T-helper 1 cell treated with Interleukin-12 subunit alpha and Interleukin-12 subunit beta and Interleukin-4 antibody, amounts not matched to agents 30 ng/mL and 1 ng/mL, for 36 hours (primary cell): ENCODE data around the gene ACBD5. TPM values are rescaled to one million over a fixed set of nuclear protein-coding genes. Genes with fewer than 3 reads are reported as not detected.
"Not testable (repeated sequence)": the region's sequence is repeated elsewhere in the genome, so short reads cannot be mapped to it uniquely, and the experiment has no call there.

Experiments used
- intact Hi-C: fragments of 100-400 bp; cut with micrococcal nuclease; formaldehyde crosslinking; loops from one replicate; pipeline ENCODE4 v1.15.1; 2024
- total RNA-seq: library from RNA; stranded (reverse); gene quantifications from 2 replicates; pipeline ENCODE4 v1.2.3, GENCODE V29; 2022

Gene ACBD5
- total RNA-seq, 1 donor from 2014 or later: 18.2 TPM

- intact Hi-C loops: loop anchor here (1.0 to 5.0 kb wide), 16 partner anchors 15 to 1290 kb away; partner anchors contain the start of genes MPP7, PDSS1, RAB18 and WAC
Measured at GRCh38 chr10:27241652-27242472, 1.3 kb upstream of the ACBD5 start.

- intact Hi-C loops: loop anchor here (2.0 to 5.0 kb wide), 10 partner anchors 46 to 1291 kb away; partner anchors contain the start of gene WAC
Measured at GRCh38 chr10:27241010-27241651, 534 bp upstream of the ACBD5 start.

GRCh38 chr10:27237531-27237930 is 3.1 kb downstream of the ACBD5 start:
- intact Hi-C loops: not testable (repeated sequence)

- intact Hi-C loops: not testable (repeated sequence)
Measured at GRCh38 chr10:27236589-27237128, 3.9 kb downstream of the ACBD5 start.

GRCh38 chr10:27235706-27236105 is 4.9 kb downstream of the ACBD5 start:
- intact Hi-C loops: no loop called here

GRCh38 chr10:27230022-27230421 is 10.6 kb downstream of the ACBD5 start:
- intact Hi-C loops: no loop called here

GRCh38 chr10:27225642-27226257 is 14.8 kb downstream of the ACBD5 start:
- intact Hi-C loops: no loop called here

- intact Hi-C loops: no loop called here
Measured at GRCh38 chr10:27225011-27225590, 15.5 kb downstream of the ACBD5 start.

- intact Hi-C loops: loop anchor here (1.0 to 5.0 kb wide), 4 partner anchors 16 to 136 kb away; partner anchors contain the start of genes ACBD5 and MASTL
Measured at GRCh38 chr10:27223964-27224363, 16.6 kb downstream of the ACBD5 start.

- intact Hi-C loops: no loop called here
Measured at GRCh38 chr10:27207350-27207749, 33.2 kb downstream of the ACBD5 start.

- intact Hi-C loops: no loop called here
Measured at GRCh38 chr10:27203806-27204205, 36.8 kb downstream of the ACBD5 start.

- intact Hi-C loops: no loop called here
Measured at GRCh38 chr10:27197980-27198620, 42.5 kb downstream of the ACBD5 start.

GRCh38 chr10:27192284-27192683 is 48.3 kb downstream of the ACBD5 start:
- intact Hi-C loops: no loop called here

GRCh38 chr10:27190508-27190907 is 50.1 kb downstream of the ACBD5 start:
- intact Hi-C loops: no loop called here

- intact Hi-C loops: no loop called here
Measured at GRCh38 chr10:27188897-27189296, 51.7 kb downstream of the ACBD5 start.

GRCh38 chr10:27188259-27188658 is 52.3 kb downstream of the ACBD5 start:
- intact Hi-C loops: no loop called here

- intact Hi-C loops: loop anchor here (10.0 kb wide), 1 partner anchor 605 kb away; no protein-coding TSS in a partner anchor
Measured at GRCh38 chr10:27169849-27170248, 70.7 kb downstream of the ACBD5 start.

GRCh38 chr10:27158421-27158820 is 82.2 kb downstream of the ACBD5 start:
- intact Hi-C loops: loop anchor here (5.0 to 10.0 kb wide), 3 partner anchors 64 to 1516 kb away; partner anchors contain the start of gene BAMBI

- intact Hi-C loops: loop anchor here (5.0 to 10.0 kb wide), 3 partner anchors 65 to 1518 kb away; partner anchors contain the start of gene BAMBI
Measured at GRCh38 chr10:27157150-27157549, 83.4 kb downstream of the ACBD5 start.

GRCh38 chr10:27156566-27156965 is 84.0 kb downstream of the ACBD5 start:
- intact Hi-C loops: loop anchor here (5.0 to 10.0 kb wide), 3 partner anchors 66 to 1518 kb away; partner anchors contain the start of gene BAMBI
